Brain pericyte (primary cell): ENCODE data around the gene FGA.

Experiments used
- DNase-seq: peaks from one replicate; pipeline ENCODE4 v3.0.0-alpha.2; 2012; ENCODE audit warnings: low read depth, low spot score

Gene FGA

GRCh38 chr4:154590329-154591006 lies at the start of gene FGA:
Gene FGA, minus strand, starts transcription at chr4:154590742. Its CDS starts 55 bp downstream, at chr4:154590687.
- no peak for DNase-seq

DNA sequence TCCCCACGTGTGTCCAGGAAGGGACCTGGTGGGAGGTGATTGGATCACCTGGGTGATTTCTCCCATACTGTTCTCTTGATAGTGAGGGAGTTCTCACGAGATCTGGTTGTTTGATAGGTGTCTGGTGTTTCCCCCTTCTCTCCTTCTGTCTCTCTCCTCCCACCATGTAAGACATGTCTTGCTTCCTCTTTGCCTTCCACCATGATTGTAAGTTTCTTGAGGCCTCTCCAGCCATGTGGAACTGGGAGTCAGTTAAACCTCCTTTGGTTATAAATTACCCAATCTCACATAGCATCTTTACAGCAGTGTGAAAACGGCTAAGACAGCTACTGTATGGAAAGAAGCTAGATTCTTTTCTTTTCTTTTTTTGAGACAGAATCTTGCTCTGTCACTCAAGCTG lies 43.5 kb upstream of the FGA start:
- DNase-seq, result no peak

DNA sequence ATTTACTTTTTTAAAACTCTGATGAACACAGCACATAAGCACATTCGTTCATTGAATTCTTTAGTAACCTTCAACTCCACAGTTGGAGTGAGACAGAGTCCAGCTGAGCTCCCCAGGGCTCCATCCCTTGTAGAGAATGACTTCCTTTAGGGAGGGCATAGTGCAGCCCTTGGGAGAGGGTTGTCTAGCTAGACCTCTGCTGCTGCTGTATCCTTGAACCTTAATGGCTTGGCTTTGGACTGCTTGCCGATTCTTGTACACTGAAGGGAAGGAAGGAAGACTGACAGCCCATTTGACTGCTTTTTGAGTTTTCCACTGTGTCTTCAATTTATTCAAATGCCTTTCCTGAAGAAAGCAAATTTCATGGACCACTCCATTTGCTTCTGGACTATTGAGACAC lies 41.3 kb upstream of the FGA start:
- DNase-seq, result no peak

GRCh38 chr4:154630324-154630723 lies 39.8 kb upstream of the FGA start:
- DNase-seq, result no peak

DNA sequence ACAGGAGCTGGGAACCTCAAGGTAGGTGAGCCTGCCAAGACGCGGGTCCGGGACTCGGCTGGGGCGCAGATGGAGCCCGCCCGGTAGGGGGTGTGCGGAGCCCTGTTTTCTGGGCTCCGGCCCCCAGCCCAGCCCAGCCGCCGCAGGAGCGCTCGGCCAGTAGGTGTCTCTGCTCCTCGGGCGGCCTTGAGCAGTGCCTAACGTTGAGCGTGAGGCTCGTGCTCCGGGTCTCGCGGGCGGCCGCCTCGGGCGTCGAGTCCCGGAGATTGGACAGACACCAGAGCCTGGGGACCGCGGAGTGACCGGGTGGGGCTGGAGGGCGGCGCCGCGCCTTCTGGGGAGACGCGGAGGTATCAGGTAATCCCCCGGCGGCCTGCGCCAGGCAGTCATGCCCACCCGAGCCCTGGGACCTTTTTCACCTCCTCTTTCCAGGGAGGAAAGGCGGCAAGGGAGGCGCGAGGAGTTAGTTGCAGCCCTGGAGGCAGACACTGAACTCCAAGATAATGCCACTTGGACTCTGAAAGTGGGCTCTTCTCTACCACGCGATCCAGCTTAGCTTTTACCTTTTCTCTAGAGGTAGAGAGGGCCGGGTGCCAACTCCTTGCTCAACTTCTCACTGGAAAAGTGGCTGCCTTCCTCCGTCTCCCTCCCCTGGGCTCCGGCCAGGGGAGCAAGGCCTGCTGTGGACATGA lies 36.4 kb upstream of the FGA start:
- DNase-seq, result no peak

DNA sequence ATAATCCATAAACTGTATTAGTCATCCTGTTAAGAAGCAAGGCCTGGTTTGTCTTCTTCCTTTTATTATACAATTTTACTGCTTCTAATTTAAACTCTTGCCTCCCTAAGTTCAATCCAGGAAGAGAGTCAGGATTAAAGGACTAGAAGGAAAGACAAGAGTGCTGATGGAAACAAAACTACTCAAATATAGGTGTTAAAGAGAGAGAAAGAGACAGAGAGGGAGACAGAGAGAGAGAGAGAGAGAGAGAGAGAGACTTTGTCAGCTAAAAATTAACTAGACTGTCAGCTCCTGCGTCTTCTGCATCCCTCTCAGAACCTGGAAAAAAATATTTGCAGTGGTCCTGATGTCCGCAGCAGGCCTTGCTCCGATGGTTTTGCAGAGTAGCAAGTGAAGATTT lies 35.4 kb upstream of the FGA start:
- no peak for DNase-seq

GRCh38 chr4:154623995-154624394 lies 33.5 kb upstream of the FGA start:
- DNase-seq, result no peak

DNA sequence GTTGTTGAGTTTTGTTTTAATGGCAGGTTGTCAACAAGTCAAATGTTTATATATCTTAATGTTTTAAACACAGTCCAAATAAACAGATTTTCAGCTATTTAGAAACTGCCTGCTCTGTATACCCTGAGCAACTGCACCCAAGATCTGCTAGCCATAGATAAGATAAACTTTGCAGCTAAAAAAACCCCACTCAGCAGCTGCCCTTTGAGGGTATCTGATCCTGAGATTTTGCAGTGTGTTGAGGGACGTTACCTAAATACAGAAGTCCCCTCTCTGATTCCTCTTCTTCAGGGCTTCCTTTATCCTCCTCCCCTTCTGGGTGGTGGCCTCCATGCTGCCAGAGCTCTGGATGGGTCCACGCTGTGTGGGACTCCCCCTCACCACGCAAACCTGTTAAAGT lies 32.9 kb upstream of the FGA start:
- no peak for DNase-seq

GRCh38 chr4:154622598-154622997 lies 32.1 kb upstream of the FGA start:
- DNase-seq, result no peak

DNA sequence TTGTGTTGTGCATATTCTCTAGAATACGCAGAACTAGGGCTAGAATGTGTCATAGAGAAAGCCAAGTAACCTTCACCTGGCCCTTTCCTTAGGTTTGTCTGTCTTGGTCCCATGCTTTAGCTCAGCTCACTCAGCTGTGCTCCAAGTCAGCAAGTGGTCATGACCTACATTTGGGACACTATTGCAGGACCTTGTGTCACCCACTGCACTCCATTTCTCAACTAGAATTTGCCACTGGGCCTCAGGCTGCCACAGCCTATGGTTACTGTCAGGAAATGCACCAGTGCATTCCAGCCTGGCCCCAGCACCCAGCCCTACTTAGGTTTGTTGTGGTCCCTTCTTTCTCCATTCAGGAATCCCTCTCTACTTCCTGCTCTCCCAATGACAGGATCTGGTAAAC lies 29.6 kb upstream of the FGA start:
- DNase-seq, result no peak

DNA sequence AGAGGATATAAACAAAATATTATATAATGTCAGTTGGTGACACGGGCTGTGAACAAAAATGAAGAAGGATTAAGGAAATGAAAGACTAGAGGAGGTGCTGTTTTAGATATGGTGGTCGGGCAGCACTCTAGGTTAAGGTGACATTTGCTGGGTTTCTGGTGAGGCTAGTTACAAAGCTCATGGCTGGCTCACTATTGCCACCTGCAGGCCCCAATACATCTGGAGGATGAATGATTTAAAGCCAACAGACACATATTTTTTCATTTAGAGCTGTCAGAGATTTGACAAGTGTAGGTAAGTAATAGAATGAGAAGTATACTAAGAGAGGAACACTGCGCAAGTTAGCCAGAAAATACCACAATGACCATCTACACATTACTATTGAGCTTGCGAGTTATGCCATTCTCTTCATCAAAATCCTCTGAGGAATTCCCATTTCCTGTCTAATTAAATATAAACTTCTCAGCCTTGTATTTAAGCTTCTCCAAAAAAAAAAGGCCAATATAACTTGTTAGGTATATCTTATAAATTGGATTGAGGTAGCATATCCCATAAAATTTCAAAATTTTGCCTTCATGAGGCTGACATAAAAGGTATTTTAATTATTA lies 28.3 kb upstream of the FGA start:
- no peak for DNase-seq

DNA sequence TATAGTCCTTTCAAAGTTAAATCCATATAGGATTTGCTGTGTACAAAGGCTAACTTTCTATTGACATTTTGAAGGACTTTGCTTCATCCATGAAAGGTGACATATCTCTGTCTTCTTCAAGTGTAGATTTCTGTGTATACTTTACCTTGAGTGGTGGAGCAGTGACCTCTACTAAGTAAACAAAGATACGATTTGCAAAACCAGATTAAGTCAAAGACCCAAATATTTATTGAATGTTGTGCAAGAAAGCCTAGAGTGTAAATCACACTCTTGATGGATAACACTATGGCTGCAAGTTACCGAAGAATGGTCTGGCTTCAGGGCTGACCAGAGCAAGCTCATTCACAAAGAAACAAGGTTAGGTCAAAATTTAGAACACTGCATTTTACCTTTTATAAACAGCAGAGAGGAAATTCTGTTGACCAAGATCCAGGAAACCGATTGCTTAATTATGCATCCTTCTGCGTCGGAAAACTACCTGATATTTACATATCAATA lies 27.3 kb upstream of the FGA start:
- no peak for DNase-seq

GRCh38 chr4:154616731-154617130 lies 26.2 kb upstream of the FGA start:
- DNase-seq, result no peak

GRCh38 chr4:154616287-154616686 lies 25.7 kb upstream of the FGA start:
- no peak for DNase-seq

DNA sequence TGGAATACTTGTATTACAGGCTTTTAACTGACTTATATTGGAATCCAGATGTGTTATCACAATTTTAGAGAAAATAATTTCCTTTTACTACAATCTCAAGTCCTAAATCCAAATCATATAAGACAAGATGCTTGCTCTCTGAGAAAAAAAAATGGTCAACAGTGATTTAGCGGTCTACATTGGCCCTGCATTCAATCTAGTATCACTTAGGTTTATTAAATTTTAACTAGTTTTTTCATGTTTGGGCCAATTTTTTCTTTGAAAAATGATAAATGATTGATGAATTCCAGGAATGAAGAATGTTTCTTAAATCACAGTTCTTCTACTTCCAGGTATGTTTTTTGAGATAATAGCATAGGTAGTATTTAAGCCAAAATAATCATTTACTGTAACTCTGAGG lies 24.7 kb upstream of the FGA start:
- DNase-seq, result no peak

- no peak for DNase-seq
Measured at GRCh38 chr4:154614306-154614705, 23.8 kb upstream of the FGA start.

DNA sequence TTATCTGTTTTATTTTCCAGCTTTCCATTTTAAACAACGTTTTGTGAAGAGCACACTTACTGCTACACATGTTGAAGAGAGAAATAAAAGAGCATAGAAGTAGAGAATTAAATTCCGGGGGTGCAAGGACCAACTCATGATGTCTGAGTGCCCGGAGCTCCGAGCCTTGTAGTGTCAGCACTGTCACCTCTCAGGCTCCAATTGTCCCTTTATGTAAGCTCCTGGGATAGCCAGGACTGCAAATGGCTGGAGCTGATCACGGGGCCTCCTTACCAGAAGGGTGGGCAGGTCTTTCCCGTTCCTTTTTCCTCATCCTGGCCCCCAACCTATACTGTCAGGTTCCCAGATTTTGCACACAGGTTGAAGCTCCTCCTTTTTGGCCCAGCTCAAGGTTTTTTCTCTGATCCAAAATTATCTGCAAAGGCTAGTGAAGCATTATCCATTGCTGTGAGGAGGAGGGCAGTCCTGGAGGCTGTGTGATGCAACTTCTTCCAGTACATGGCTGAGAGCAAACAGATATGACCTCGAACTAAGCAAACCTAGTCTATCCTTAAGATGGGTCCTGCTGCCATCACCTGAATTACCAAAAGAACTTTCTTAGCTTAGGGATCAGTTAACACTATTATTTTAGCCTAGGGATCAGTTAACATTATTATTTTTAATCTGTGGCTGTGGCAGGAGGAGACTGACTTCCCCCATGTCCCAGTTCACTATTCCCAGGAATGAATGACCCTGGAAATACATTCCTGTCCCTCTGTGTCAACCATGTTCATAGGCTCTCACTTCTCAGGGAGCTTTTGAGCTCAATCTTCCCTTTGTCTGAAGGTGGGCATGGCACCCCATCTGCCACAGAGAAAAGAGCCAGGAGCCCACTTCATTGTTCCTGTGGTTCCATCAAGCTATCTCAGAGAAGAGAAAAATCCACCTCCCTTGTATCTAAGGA lies 22.2 kb upstream of the FGA start, which contains the start of gene FGG:
FGG (minus strand) TSS at position 185 of the 943 bp plus-strand sequence; CDS start at position 138, 47 bp downstream.
- no peak for DNase-seq

- DNase-seq, result no peak
Measured at GRCh38 chr4:154611833-154612232, 21.3 kb upstream of the FGA start.

- DNase-seq, result no peak
Measured at GRCh38 chr4:154610582-154610981, 20.0 kb upstream of the FGA start.

DNA sequence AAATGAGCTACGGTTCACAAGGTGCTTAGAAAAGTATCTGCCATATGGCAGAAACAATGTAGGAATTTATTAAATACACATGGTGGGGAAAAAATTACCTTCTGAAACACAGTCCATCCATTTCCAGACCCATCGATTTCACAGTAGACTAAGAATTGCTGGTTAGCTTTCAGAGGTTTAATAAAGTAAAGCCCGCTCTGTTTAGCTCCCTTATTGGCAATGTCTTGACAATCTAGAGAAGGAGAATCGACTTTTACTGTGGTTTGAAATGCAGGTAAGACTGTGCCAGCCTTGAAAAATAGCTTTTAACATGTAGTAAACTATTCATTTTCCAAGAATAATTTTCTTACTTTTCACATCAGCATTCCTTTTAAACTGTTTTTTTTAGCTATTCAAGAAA lies 19.0 kb upstream of the FGA start:
- no peak for DNase-seq

DNA sequence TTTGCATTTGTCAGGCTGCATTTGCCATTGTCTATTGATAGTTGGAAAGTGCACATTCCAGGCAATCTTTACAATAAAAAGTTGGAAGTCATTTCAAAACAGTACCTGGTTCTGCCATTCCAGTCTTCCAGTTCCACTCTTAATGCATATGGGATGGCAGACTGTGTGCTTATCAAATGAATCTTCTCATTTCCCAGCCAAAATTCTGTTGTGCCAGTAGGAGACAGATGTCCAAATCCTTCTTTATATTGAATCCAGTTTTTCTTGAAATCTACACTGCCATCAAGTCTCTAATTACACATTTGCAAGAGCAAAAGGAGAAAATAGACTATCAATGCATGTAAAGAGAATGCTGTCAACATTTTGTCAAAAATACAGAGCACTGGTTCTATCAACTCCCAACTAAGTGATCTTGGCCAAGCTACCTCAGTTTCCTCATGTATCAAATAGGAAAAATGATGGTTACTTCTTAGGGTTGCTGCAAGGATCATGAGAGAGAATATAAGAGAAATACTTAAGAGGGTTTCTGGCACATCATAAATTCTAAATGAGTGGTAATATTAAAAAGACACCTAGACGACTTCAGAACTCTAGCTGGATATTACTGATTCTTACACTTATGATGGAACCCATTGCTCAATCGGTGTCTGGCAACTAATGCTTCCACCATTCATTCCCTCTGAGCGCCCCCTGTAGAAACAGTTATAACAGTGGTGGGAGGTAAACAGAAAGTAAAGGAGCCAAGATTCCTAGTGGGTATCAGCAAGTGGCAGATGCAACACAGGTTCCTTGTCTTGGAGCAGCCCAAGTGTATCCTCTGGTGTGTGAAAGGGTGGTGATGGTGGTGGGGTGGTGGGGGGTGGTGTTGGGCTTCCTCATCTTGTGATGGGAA lies 18.1 kb upstream of the FGA start:
- no peak for DNase-seq
